Stimulated activated CD8-positive, alpha-beta memory T cell treated with anti-CD3 and anti-CD28 coated beads, Interleukin-7, amount 100 ng/mL, for 24 hours (primary cell): ENCODE results near the gene MYO1D.
"Not testable (repeated sequence)": the region's sequence is repeated elsewhere in the genome, so short reads cannot be mapped to it uniquely, and the experiment has no call there.

Experiments used
- DNase-seq: peaks from one replicate; pipeline ENCODE4 v3.0.0-alpha.2; 2020; ENCODE audit warnings: low read depth

Gene MYO1D

GRCh38 chr17:32894245-32894644 is 17.3 kb upstream of the MYO1D start:
- DNase-seq, result no peak

- not testable (repeated sequence) for DNase-seq
Observed at GRCh38 chr17:32887410-32887809, 10.5 kb upstream of the MYO1D start.

- not testable (repeated sequence) for DNase-seq
Observed at GRCh38 chr17:32886951-32887350, 10.0 kb upstream of the MYO1D start.

- no peak for DNase-seq
Observed at GRCh38 chr17:32882734-32883133, 5.8 kb upstream of the MYO1D start.

DNA sequence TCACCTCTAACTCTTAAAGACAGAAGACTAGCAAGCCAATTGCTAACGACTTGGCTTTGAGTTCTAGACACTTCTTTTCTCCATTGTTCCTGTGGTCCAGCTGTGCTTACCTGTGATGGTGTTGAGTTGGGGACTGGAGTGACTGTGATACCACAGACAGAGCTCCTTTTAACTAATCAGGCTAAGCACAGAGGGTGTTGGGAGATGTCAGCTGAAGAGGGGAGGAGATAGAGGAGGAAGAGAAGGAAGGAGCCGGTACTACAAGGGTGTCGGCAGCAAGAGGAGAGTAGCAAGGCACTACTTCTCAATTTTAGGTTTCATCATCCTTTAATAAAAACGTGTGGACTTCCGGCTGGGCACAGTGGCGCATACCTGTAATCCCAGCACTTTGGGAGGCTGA is 5.1 kb upstream of the MYO1D start:
- DNase-seq, result no peak

DNA sequence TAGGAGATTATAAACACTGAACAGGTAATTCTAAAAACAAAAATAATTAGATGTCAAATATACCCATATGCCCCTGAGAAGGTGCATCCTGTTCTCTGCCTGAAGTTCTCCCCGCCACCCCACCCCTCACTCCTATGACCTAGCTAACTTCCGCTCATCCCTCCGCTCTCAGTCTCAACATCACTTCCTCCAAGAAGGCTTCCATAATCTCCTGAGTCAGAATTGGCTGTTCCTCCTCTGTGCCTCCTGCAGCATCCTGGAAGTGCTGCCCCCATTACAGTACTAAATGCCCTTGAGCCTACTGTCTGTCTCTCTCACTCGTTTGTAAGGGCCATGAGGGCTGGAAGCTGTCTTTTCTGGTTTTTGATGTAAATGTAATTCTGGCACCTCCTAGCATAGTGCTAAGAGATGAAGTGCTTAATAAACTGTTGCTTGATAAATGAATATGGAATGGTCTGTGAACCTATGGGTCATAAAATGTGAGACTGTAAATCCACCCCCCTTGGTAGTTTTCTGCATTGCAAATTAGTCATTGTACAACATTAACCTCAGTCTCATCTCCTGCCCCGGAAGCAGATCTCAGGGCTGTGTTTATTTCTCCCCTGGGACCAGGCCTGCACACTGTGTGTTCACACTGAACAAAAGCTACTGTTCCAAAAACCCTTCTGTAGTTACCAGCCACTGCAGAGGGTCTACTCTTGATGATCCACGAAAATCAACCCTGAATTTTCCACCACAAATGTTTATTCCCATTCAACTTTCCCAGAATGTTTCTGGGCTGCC is 3.9 kb upstream of the MYO1D start:
- DNase-seq, result no peak

DNA sequence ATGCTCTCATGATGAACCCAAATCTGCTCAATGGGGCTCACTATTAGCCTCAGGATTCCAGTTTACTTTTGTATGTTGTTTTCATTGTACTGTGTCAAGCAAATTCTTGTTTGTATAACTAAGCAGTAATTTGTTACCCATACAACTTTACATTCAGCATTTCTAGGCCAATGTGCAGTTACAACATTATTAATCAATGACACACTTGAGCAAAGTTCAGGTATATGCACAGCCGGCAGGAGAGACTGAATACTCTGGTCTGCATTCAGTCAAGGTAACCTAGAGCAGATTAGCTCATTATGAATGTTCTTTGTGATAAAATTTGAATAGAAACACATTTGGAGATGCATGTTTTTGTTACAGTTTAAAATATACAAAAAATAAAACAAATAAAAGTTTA is 2.2 kb upstream of the MYO1D start:
- no peak for DNase-seq

DNA sequence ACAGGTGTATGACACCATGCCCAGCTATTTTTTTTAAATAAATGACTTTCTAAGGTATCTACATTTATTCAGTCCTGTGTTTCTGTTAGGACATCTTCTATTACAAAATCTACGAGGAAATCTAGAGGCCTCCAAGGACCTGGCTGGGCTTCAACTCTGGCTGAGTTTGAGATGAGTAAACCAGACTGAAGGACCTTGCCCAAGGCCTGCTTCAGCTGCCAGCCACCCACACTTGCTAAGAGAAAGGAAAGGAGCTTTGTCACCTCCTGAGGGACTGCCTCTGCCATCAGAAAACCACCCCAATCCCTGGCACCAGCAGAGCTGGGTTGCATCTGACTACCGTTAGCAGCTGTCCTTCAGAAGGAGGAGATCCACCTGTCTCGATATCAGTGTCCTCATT is 1.3 kb upstream of the MYO1D start:
- no peak for DNase-seq

- peak; percentile 72 for DNase-seq
Observed at GRCh38 chr17:32877164-32877764, 340 bp upstream of the MYO1D start.

- DNase-seq, result no peak
Observed at GRCh38 chr17:32875923-32876416, 954 bp downstream of the MYO1D start.

DNA sequence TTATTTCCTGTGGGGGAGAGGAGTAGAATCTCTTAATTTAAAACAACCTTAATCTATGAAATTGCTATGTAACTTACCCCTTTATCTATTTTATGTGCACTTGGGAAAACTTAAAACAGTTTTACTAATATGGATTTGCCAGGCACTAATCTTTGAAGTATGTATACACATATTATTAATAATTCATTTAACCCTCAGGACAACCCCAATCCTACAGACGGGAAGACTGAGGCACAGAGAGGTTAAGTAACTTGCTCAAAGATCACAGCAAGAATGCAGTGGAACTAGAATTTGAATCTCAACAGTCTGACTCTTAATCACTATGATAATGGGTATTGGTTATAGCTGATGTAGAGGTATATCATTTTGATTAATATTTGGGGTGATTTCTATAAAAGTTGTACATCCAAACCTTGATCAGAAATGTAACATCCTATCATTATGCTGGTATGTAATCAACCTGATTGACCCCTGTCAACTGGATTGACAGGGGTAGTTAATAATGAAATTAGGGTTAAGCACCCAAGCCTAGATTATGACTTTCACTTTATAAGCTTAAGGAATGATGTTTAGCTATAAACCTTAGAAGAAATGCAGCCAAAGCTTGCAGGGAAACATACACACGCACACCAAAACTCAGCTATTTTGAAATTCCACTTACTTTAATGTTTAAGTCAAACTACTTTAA is 1.6 kb downstream of the MYO1D start:
- no peak for DNase-seq

DNA sequence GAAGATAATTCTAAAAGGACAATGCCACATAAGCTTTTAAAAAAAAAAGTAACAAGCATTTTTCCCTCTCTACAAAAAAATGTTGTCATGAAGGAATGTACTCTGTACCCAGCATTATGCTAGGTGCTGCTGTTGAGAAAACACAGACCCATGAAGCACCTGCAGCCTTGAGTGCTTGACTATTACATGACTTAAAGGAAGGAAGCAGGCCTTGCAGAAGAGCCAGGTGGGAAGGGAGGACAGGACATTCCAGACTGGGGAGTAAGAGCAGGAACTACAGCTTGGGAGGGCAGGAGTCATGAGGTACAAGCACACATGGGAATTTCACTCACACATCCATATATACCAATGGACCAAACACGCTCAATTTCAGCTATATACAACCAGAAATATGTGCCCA is 3.8 kb downstream of the MYO1D start:
- DNase-seq, result no peak

- no peak for DNase-seq
Observed at GRCh38 chr17:32871746-32872145, 5.2 kb downstream of the MYO1D start.

DNA sequence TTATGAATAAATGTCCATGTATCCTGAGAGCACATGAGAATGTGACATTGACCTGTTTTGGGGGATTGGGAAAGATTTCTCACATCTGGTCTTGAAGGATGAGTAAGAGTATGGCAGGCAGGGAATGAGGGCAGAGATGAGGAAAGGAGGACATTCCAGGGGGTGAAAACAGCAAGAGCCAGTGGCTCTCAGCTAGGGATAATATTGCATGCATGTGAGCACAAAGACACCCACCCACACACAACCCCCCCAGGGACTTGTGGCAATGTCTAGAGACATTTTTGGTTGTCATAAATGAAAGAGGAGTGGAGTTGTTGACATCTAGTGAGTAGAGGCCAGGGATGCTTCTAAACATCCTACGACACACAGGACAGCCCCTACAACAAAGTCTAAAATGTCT is 6.0 kb downstream of the MYO1D start:
- DNase-seq, result no peak

DNA sequence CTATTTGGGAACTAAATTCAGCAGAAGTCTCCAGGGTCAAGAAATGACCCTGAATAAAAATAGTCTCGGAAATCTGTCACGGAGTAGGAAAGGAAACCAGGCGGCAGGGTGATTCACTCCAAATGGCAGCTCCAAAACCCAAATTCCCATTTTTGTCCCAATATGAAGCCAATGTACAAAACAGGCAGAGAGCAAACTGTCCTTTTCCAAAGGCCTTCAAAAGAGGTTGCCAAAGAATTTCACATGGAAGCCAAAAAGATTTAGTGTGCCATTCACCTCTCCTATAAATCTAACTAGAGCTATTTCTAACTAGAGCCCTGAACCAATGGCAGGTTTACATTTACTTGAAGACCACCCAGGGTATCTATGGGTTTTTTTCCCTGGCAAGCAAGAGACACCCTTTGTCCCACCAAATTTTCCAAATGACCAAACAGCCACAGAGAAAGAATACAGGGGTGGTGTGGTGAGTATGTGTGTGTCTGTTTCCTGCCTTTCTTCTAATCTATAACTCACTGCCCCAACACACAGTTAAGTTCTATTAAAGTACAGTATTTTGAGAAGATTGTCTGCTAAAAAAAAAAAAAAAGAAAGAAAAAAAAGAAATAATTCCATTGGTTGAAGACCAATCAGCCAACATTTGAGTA is 6.8 kb downstream of the MYO1D start:
- DNase-seq, result no peak

DNA sequence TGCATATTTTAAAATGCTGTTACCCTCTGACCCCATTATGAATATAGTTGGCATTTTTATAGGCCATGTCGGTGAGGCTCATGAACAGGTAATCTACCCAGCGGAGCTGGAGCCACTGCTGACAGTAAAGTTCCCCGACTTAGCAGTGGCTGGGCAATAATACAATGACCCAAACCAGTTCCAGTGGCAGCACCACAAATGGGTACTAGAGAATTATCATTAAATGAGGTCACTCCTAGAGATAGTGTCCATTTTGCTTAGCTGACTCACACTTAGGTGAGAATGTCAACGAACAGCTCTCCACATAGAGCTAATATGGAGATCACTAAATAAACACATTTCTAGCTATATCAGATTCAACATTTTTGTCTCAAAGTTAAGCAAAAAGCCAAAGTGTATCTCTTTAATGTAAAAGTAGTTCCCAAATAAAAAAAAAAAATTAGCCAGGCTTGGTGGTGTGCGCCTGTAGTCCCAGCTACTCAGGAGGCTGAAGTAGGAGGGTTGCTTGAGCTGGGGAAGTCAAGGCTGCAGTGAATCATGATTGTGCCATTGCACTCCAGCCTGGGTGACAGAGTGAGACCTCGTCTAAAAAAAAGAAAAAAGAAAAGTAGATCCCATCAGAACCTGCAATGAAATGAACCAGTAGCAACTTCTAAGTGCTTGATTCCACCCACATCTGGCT is 7.4 kb downstream of the MYO1D start:
- no peak for DNase-seq

- no peak for DNase-seq
Observed at GRCh38 chr17:32865141-32865540, 11.8 kb downstream of the MYO1D start.

DNA sequence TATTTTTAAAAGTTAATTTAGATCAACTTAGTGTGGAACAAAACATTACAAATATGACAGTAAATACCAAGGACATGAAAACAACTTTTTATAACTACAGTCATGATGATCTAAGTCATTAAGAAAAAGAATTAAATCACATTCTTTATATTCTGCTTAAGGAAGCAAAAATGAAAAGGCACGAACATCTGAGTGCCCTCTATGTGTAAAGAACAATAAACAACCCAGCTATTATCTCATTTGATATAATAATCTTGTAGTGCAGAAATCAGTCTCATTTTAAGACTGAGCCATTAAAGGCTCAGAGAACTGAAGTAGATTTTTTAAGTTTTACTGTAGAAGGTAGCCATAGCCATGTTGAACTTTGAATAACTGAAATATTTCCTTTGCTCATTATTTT is 13.4 kb downstream of the MYO1D start:
- DNase-seq, result no peak

GRCh38 chr17:32862940-32863339 is 14.0 kb downstream of the MYO1D start:
- no peak for DNase-seq

DNA sequence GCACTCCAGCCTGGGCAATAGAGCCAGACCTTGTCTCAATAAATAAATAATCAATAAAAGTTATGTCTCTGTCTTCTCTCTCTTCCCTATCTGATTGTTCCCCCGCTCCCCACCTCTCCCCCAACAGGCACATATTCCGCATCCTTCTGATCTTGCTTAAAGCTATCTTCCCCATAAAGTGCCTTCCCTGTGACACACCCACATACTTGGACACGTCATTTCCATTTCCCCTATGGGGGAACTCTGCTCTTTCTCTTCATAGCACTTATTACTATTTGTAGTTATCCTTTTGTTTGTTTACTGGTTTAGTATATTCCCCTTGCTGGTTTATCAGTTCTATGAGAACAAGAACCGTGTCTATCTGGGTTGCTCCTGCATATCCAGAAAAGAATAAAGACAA is 14.9 kb downstream of the MYO1D start:
- DNase-seq, result no peak

DNA sequence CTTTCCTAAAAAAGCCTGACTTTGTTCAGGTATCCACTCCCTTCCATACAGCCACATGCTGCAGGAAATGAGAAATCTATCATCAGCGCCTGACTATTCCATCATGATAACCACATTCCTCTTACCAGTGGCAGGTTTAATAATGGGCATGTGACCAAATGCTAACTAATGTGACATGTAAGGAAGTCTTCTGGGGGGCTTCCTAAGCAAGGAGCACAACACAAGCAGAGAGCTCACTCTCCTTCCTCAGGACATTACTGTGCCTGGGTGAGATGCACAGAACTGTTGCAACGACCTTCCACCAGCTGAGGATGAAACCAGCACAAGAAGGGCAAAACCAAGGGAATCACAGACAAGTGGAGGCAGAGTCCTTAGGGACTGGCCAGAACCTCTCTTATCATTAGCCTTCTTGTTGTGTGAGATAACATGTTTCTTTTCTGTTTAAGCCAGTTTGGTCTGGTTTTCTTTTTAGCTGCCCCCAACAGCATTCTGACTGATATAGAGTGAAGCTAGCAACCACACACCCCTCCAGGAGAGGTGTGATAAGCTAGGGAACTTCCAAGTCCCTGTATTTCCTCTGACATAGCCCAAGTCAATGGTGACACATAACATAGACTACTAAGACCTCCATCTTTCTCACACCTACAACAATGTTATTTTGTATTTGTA is 16.9 kb downstream of the MYO1D start:
- DNase-seq, result no peak

- DNase-seq, result no peak
Observed at GRCh38 chr17:32855620-32856019, 21.3 kb downstream of the MYO1D start.
